ENCODE results near the gene SLC12A7.

The SLC12A7 gene

GRCh38 chr5:1077026-1077425 is 34.8 kb downstream of the SLC12A7 start:
- no peak for DNase-seq

- DNase-seq: no peak
Observed at GRCh38 chr5:1076406-1076805, 35.5 kb downstream of the SLC12A7 start.

DNA sequence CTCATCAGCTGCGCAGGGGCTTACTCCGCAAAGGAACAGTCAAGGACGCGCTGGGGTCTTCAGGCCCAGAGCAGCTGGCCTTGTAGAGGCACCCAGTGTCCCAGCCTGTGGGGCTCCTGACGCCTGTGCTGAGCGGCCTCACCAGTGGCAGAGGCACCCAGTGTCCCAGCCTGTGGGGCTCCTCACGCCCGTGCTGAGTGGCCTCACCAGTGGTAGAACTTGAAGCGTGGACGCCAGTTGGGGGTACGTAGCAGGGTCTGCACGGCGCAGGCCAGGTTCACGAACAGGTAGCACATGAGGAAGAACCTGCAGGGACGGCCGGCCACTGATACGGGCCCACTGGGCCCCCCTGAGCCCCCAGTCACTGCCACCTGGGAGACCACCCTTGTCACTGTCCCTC is 35.9 kb downstream of the SLC12A7 start:
- no peak for DNase-seq

GRCh38 chr5:1075555-1075881 is 36.3 kb downstream of the SLC12A7 start:
- no peak for DNase-seq

GRCh38 chr5:1074816-1075554 is 36.9 kb downstream of the SLC12A7 start:
- DNase-seq: no peak

DNA sequence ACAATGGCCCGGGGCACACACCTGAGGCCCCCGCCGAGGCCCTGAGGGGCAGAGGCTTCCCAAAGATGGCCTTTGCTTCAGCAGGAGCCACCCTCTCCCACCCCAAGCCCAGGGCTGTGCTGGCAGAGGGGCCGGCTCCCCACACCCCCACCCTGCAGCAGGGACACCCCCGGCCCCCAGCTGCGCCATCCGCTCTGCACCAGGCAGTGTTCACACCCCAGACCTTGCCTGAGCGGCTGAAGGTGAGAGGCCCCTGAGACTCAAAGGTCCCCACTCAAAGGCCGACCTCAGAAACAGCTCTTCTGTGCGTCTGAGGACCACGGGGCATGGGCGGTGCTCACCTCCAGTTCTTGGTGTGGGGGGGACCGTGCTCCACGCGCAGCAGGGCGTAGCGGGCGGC is 37.6 kb downstream of the SLC12A7 start:
- DNase-seq: no peak

DNA sequence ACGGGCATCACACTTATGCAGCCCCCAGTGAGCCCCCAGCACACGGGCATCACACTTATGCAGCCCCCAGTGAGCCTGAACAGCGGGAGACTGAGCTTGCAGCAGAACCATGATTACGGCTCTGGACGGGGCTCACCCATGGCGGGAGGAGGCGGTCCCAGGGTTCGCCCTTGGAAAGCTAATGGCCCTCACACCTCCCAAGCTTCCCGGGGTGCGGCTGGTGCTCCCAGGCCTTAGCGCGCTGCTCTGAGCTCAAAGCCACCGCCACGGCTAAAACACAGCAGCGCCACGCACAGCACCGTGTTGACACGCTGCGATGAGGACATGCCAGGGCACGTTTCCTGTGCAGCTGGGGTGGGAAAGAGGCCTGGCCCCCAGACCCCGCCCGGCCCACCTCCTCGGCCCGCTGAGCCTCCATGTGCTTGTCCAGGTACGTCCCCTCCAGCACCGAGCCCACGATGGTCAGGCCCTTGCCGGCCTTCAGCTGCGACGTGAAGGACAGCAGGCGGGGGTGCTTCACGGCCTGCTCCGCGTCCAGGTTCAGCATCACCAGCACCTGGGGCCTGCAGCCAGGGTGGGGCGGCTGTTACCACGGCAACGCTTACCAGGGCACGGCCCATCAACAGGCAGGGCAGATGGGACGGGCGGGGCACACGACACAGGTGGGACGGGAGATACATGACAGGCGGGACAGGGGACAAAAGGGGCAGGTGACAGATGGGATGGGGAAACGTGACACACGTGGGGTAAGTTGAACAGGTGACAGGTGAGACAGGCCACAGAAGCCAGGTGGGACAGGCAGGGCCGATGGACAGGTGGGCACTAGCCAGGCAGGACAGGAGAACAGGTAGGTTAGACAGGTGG is 38.4 kb downstream of the SLC12A7 start:
- no peak for DNase-seq

- no peak for DNase-seq
Observed at GRCh38 chr5:1069720-1070088, 42.2 kb downstream of the SLC12A7 start.

GRCh38 chr5:1068895-1069719 is 42.8 kb downstream of the SLC12A7 start:
- no peak for DNase-seq

GRCh38 chr5:1068204-1068894 is 43.5 kb downstream of the SLC12A7 start:
- DNase-seq: no peak

DNA sequence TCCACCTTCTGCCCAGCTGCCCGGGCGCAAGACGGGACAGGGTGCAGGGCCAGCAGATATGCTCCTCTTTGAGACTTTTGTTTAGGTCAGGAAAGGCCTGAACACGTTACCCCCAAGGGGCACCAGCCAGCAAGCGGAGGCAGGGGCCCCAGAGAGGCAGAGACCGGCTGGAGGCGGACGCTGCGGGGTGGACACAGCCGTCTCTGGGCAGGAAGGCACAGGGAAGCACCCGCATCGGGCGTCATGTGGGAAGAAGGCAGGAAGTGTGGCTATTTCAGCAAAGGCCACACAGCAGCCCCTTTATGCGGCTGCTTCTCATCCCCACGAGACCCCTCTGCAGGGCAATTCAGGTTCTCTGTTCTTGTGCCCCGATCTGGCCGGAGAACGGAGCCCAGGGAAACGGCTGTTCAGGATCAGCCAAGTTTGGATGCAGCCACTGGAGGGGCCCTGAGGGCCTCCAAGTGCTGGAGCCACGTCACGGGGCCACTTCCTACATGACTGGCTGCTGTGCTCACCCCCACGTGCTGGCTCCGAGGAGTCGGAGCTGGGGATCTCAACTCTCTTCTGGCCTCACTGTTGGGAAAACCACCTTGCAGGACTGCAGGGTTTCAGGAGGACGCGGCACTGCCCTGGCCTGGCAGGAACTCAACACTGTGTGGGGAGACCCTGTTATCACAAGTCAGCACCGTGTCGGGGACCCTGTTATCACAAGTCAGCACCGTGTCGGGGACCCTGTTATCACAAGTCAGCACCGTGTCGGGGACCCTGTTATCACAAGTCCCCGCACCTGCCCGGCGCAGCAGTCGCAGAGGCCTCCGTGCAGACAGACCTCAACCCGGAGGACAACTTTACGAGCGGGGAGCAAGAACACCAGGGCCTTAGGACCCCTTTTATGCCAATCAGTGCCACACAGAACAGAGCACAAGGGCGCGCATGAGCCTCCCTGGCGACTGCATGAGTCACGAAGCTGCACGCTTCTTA is 44.4 kb downstream of the SLC12A7 start:
- DNase-seq: no peak

DNA sequence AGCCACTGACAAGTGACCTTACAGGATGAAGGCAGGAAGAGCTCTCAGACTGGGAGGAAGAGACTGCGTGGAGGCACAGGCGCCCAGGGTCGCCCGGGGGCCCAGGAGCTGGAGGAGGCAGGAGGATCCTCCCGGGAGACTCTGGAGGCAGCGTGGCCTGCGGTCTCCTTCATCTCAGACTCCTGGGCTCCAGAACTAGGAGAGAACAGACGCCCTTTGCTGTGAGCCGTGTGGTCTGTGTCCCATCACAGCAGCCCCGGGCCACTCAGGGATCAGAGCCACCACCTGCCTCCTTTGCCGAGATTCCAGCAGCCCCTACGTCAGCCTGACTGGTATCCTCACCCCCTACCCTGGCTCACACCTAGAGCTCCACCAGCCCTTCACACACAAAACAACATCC is 45.2 kb downstream of the SLC12A7 start:
- no peak for DNase-seq

DNA sequence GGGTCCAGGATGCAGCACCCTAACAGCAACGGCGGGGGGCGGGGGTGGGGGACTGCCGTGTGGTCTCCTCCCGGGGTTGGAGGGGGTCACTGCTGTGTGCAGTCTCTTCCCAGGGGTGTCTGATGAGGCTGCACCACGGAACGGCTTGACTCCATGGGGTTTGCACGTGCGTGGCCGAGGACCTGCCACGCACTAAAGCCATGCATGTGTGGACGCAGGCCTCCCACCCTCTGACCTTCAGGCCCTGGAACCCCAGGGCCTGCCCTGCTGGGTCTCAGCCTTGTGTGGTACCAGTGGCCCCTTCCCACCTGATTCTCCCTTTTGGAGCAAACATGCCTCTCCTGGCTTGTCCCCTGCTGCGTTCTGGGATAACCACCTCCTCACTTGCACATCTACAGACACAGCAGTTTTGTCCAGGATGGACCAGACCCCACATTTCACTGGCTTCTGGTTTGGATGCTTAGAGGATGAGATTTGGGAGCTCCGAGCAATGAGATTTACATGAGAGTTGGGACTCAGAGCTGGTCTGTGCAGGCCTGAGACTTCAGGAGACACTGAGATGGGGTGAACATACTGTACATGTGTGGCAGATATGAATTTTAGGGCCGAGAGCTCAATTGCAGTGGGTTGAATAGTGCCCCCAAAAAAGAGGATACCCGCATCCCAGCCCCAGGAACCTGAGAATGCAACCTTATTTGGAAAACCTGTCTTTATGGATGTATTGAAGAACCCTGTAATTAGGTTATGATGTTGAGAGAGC is 45.8 kb downstream of the SLC12A7 start:
- DNase-seq: no peak

DNA sequence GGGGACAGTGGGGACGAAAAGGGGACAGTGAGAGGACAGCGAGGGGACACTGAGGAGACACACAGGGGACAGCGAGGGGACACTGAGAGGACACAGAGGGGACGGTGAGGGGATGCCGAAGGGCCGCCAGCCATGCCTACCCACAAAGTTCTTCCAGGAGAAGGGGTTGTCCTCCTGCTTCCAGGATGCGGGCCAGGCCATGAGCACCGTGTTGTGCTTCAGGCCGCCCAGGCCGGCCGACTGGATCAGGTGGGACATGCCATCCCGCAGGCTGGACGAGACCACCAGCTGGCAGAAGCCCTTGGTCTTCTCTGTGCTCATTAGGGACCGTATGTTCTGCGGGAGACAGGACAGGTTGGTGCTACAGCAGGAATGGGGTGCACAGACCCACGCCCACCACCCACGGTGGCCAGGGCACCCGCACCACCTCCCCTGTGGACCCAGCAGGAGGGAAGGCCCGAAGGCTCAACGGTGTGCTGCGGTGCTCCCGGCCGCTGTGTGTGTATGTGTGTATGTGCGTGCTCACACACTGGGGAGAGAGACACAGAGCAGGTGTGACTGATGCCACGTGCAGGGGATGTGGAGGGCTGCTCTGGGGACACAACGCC is 46.6 kb downstream of the SLC12A7 start:
- DNase-seq: no peak

DNA sequence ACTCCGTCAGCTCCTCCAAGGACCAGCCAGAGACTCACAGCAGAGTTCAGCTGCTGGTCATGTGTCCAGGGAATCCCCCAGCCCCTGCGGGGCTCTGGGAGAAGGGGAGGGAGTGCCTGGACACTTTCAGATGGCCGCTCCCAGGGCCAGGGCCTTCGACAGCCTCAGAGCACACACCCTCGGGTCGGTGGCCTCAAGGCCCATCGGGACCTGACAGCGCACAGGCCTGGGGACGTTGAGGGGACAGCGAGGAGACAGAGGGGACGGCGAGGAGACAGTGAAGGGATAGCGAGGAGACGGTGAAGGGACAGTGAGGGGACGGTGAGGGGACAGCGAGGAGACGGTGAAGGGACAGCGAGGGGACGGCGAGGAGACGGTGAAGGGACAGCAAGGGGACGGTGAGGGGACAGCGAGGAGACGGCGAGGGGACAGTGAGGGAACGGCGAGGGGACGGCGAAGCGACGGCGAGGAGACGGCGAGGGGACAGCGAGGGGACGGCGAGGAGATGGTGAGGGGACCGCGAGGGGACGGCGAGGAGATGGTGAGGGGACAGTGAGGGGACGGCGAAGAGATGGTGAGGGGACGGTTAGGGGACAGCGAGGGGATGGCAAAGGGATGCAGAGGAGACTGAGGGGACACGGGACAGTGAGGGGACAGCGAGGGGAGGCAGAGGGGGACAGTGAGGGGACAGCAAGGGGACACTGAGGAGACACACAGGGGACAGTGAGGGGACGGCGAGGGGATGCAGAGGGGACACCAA is 47.3 kb downstream of the SLC12A7 start:
- DNase-seq: no peak

- DNase-seq: no peak
Observed at GRCh38 chr5:1063661-1064382, 48.0 kb downstream of the SLC12A7 start.

GRCh38 chr5:1062761-1063568 is 48.9 kb downstream of the SLC12A7 start:
- DNase-seq: no peak

GRCh38 chr5:1061916-1062315 is 49.9 kb downstream of the SLC12A7 start:
- DNase-seq: no peak

All from hippocampal formation (tissue), 2 donors.